Islet of Langerhans (tissue), 1 donor: ENCODE measurements around the gene BRF1.

Source experiments
- FAIRE-seq: peaks from one replicate; lab custom pipeline; 2011; peaks lifted over from hg19 to GRCh38; lab: Jason Lieb, UNC

The BRF1 gene

DNA sequence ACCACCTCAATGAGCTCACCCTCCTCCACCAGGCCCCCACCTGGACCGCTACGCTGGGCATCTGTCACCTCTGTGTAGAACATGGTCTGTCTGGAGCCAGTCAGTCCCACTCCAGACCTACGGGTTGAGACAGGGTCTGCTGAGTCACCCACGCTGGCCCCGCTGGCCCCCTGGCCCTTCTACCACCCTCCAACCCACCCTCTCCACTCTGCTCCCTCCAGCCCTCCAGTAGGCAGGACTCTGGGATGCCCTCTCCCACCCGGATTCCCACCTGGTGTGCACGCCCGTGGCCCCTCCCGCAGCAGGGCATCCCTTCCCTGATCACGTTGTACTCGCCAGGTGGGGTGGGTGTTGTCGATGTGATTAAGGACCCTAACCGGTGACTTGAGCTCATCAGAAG is 127.7 kb downstream of the BRF1 start:
- FAIRE-seq, result no peak

- no peak for FAIRE-seq
Observed at GRCh38 chr14:105172476-105172875, 128.3 kb downstream of the BRF1 start.

DNA sequence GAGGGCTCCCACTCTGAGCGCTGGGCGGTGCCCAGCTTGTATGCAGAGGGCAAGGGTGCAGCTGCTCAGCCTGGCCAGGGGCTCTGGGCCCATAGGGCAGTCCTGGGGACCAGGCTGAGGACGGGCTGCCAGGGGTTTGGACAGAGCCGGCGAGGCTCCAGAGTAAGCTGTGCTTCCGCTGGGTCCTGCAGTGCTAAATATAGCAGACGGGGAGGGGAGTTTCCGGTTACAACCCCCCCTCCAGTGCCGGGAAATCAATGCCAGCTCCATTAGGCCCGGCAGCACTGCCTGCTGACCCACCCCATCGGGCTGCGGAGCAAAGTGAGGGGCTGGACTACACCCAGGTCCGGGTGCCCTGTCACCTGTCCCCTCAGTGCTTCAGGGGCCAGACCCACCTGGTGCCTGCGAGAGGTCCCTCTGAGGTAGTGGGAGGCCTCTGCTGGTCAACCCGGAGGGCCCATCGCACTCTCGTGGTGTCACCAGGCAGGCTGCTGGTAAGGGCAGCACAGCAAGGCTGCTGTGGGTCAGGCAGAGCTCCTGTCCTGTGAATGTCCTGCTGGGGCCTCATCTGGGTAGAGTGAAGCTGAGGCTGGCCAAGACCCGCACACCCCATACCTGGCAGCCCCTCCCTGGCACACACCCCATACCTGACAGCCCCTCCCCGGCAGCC is 129.7 kb downstream of the BRF1 start:
- FAIRE-seq, result no peak

DNA sequence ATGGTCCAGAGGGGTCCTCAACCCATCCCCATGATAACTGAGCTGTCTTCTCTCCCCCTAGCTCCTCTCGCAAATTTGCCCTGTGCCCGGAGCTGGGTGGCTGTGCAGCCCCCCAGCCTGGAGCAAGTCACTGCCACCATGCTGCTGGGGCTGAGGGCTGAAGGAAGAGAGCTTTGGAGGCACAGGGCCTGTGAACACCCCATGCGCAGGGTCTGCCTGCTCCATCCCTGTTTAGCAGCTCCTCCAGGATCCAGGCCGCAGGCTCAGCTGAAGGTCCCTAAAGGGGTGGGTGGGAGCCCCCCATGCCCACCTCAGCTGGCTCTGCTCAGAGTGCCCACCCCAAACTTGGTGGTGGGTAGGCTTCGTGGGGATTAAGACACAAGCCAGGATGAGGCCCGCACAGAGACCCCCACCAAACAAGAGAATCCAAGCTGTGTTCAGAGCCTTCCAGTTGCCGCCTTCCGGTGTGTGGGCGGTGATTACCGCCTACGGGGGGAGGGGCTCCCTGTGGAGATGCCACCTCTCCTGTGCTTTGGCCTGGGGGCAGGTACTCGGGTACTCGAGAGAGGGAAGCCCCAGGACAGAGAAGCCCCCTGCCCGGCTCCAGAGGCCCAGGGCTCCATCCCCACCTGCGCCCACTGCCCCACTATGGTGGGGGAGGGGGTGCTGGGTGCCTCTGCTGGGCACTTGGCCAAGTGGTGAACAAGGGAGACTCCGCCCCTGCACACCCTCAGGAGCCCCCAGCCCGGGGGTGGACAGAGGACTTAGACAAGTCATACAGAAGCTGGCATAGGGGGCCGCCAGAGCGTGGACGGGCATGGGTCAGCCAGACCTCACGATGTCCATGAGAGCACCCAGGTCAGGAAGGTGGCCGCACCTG is 130.8 kb downstream of the BRF1 start:
- no peak for FAIRE-seq

- no peak for FAIRE-seq
Observed at GRCh38 chr14:105168979-105169507, 131.8 kb downstream of the BRF1 start.

DNA sequence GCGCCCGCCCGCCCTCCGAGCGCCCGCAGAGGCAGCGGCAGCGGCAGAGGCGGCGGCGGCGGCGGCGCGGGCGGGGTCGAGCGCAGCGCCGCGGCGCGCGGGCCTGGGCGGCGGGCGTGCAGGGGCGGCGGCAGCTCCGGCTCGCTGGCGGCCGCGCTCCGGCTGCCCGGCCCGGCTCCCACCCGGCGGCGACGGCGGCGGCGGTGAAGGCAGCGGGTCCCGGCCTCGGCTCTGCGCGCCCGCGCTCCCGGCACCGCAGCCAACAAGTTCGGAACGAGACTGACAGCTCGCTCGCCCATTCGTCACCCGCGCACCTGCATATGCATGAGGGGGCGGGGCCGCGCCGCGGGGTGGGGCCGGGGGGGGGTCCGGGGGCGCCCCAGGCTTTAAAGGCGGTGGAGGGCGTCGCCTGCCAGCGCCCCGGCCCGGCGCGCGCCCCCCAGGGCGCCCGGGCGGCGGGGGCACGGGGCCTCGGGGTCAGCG is 132.3 kb downstream of the BRF1 start, which contains the start of gene JAG2:
Gene JAG2, minus strand, starts transcription at position 281 of the 483 bp plus-strand sequence. CDS start 356 bp downstream, outside the sequence.
- FAIRE-seq, result no peak

DNA sequence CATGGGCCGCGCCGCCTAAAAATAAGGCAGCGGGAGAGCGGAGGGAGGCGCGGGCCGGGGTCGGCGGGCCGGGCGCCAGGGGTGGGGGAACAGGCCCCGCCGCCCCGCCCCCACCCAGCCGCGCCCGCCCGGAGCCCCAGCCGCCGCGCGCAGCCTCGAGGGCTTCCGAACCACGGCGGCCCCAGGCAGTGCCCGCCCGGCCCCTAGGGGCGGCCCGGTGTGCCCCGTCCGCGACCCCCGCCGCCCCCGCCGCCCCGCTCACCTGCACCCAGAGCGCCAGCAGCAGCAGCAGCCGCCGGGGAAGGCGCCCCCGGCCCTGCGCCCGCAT is 132.7 kb downstream of the BRF1 start:
- FAIRE-seq, result no peak

DNA sequence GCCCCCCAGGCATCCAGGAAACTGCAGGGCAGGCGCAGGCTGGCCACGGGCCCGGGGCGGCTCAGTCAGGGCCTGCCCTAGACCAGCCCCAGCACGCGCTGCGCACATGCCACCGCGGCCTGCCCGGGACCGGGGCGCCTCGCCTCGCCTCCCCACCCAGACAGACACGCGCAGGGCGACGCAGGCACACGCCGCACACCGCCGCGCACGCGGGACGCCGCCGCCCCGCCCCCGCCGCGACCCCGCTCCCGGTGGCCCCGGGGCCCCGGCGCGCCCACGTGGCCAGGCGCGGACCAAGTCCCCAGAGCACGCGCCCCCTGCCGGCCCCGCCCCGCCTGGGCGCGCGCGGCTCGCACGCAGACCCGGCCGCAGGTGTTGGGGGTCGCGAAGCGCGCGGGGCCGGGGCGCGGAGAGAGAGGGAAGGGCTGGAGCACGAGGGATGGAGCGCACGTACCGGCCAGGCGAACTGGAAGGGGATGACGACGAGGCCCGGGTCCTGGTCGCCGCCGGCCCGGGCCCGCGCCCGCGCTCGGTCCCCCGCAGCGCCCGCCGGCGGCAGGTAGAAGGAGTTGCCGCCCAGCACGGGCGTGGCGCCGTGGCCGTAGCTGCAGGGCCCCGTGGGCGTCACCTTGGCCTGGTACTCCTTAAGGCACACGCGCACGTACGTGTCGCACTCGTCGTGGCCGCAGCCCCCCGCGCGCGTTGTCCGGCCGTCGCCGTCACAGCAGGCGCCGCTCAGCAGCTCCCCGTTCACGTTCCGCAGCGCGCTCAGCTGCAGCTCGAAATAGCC is 133.3 kb downstream of the BRF1 start:
- FAIRE-seq, result no peak

DNA sequence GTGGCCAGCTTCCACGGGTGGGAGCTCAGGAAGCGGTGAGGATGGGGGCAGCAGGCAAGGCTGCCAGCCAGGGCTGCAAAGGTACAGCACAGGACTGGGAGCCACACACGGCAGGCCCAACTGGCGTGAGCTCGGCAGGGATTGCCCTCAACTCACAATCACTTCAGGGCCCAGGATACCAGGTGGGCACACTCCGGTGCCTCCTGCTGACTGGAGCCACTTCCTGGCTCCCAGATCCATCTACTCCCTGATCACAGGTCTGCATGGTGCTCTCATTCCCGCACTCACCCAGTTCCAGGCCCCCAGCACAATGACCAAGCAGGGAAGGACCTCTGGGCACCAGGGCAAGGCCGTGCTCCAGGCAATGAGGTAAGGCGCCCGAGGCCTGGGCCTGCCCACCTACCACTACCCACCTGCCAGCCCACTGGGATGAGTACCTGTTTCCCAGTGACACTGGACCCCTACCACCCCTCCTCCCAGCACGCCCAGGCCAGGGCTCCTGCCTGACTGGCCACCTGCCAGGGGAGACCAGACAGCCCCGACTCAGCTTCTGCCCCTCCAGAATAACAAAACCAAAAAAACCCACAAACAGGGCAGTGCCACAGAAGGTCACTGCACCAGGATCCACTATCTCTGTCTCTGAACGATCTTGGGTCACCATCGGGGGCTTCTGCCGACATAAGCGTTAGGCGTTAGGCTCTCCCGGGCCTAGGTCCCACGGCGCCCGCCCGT is 134.1 kb downstream of the BRF1 start:
- FAIRE-seq, result no peak

DNA sequence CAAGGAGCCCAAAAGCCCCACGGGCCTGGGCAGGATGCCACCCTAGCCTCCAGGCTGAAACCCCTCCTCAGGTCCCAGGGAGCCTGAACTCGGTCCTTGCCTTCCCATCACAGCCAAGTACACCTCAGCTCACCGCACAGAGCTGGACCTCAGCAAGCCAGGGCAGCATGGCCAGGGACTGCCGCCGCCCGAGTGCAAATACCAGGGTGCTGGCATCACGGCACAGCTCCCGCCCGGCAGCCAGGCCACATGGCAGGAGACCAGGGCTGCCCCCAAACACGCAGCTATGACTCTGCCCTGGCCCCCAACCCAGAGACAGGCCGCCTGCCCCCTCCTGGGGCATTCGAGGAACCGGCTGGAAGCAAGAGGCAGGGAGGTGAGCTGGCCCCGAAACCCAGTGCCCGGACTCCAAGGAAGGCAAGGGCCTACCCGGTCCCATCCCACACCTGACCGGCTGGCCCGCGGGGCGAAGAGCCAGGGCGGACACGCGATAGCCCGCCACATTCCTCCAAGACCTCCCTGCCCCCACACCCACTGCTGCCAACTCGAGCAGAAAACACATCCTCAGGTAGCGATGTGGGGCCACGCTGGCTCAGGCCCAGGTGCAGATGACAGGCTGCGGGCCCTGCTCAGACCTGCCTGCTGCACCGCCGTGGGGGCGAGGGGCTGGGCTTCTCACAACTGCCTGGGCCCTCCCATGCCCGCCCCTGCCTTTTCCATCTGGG is 134.9 kb downstream of the BRF1 start:
- no peak for FAIRE-seq

DNA sequence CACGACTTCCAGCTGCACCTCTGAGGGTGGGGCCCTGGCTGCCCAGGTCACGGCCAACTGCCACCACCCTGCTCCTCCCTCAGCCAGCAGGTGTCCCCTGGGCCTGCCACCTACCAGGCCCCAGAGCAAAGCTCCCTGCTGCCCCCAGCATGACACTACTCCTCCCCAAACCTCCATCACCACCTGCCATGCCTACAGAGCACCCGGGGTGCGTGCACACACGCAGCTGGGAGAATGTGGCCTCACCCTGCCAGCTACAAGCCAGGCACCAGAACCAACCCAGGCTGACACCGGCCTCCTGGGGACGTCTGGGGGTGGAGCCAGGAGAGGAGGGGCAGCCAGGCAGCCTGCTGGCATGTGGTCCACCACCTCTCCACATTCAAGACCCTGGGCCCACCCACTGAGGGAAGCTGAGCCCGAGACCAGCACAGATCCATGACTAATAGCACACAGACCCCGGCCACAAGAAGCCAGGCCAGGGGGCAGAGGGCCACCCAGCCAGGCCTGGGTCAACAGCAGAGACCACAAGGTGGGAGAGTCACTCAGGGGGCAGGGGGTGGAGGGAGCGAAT is 135.6 kb downstream of the BRF1 start:
- no peak for FAIRE-seq

DNA sequence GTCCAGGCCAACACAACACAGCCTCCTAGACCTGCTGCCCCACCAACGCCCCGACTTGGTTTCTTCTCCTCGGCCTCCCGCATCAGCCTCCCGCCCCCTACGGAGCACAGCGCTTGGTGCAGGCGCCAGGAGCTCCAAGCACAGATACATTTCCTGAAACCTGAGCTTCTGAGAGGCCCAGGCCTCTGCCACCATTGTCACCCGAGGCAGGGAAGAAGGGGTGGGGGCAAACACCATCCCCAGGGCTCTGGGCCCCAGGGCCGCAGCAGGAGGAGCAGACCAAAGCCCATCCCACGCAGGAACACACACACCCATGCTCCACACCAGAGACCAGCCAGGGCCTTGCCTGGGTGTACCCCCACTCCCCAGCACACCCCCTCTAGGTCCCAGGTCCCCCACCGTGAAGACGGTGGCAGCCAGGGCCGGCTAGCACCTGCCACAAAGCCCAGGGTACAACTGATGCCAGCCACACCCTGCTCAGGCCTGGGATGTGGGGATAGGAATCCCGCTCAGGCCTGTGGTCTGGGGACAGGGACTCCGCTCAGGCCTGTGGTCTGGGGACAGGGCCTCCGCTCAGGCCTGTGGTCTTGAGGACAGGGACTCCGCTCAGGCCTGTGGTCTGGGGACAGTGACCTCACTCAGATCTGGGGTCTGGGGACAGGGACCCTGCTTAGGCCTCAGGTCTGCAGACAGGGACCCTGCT is 137.6 kb downstream of the BRF1 start:
- no peak for FAIRE-seq

GRCh38 chr14:105162669-105162979 is 138.2 kb downstream of the BRF1 start:
- FAIRE-seq, result no peak

GRCh38 chr14:105161964-105162668 is 138.7 kb downstream of the BRF1 start:
- FAIRE-seq, result no peak

GRCh38 chr14:105161309-105161708 is 139.5 kb downstream of the BRF1 start:
- FAIRE-seq, result no peak

GRCh38 chr14:105160776-105161175 is 140.0 kb downstream of the BRF1 start:
- FAIRE-seq, result no peak

DNA sequence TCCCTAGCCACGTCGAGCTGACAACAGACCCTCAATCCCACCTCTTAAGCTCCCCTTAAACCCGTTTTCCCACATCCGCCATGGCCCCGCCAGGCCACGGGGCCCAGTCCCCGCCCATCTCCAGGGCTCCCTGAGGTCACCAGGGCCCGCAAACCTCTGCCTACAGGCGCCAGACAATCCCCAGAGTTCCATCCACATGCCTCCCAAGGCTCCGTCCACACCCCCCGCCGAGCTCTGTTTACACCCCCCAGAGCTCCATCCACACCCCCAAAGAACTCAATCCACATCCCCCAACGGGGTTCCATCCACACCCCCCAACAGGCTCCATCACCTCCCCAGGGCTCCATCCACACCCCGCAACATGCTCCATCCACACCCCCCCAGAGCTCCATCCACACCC is 141.5 kb downstream of the BRF1 start:
- no peak for FAIRE-seq
